ENCODE data around the gene PCNX2.
A peak's percentile ranks its signal among the peaks of the same experiment; 100 is the strongest.
"Not testable (repeated sequence)": the region's sequence is repeated elsewhere in the genome, so short reads cannot be mapped to it uniquely, and the experiment has no call there.

PCNX2 gene

DNA sequence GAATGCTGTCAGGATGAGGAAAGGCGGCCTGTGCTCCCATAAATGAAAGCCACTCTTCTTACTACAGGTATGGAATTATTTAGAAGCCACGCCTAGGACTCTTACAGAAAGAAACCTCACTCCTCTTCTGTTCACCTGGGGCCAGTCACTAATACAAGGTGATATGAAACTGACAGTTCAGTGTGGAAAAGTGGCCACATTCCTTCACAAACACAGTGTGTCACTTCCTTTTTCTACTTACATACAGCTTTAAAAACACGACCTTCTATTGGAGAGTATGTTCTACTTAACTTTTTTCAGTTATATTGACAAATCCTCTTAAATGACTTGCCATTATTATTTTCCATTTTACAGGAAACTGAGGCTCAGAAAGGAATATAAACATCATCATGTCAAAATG, 163.1 kb downstream of the PCNX2 start:
- TF ChIP-seq CTCF (IDR thresholded peaks at IDR 0.05; ENCODE audit: insufficient read depth, low read depth, low read length, missing control alignments) = no peak
- DNase-seq (ENCODE audit: low read depth) = no peak
- no peak overlapping the region for H3K4me3 ChIP-seq (ENCODE audit: low read length)

GRCh38 chr1:233129031-233129430, 166.5 kb downstream of the PCNX2 start:
- not testable (repeated sequence) for DNase-seq (ENCODE audit: low read depth)

GRCh38 chr1:233127157-233127556, 168.4 kb downstream of the PCNX2 start:
- DNase-seq (ENCODE audit: low read depth) = peak; percentile 61
- H3K4me3 ChIP-seq (ENCODE audit: low read length) = no peak overlapping the region
- no peak for TF ChIP-seq CTCF (IDR thresholded peaks at IDR 0.05; ENCODE audit: insufficient read depth, low read depth, low read length, missing control alignments)

More at GRCh38 chr1:233129031-233129430, 166.5 kb downstream of the PCNX2 start:
- not testable (repeated sequence) for H3K4me3 ChIP-seq (ENCODE audit: low read length)

DNA sequence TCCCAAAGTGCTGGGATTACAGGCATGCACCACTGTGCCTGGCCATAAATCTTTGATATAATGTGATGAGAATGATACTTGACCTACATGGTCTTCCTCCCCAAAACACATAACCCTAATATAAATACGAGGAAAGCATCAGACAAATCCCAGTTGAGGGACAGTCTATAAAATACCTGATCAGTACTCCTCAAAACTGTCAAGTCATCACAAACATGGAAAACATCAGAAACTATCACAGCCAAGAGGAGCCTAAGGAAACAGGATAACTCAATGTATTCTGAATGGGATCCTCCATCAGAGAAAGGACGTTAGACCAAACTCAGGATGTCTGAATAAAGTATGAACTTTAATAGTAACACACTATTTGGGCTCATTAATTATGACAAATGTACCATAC, 172.7 kb downstream of the PCNX2 start:
- no peak for DNase-seq (ENCODE audit: low read depth)
- TF ChIP-seq CTCF (IDR thresholded peaks at IDR 0.05; ENCODE audit: insufficient read depth, low read depth, low read length, missing control alignments) = no peak
- H3K4me3 ChIP-seq (ENCODE audit: low read length) = no peak overlapping the region

- no peak for DNase-seq (ENCODE audit: low read depth)
- no peak overlapping the region for H3K4me3 ChIP-seq (ENCODE audit: low read length)
- TF ChIP-seq CTCF (IDR thresholded peaks at IDR 0.05; ENCODE audit: insufficient read depth, low read depth, low read length, missing control alignments) = no peak
Measured at GRCh38 chr1:233121947-233122559, 173.5 kb downstream of the PCNX2 start.

DNA sequence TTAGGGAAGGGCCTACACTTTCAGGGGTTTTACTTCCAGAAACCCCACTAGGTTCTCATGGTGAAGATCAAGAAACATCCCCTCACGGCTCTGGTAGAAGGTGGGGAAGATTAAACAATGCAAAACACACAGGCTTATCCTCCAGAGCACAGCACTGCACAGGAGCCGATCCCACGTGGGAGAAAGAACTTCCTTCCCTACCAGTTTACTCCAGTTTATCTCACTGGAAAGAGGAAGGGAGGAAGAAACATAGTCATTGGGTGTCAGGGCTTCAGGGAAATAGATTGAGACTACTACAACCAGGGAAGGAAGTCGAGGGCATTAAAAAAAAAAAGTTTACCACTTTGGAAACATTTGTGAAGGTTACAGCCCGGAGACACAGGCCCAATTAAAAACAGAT, 180.7 kb downstream of the PCNX2 start:
- H3K4me3 ChIP-seq (ENCODE audit: low read length) = no peak overlapping the region
- TF ChIP-seq CTCF (IDR thresholded peaks at IDR 0.05; ENCODE audit: insufficient read depth, low read depth, low read length, missing control alignments) = no peak
- DNase-seq (ENCODE audit: low read depth) = no peak

DNA sequence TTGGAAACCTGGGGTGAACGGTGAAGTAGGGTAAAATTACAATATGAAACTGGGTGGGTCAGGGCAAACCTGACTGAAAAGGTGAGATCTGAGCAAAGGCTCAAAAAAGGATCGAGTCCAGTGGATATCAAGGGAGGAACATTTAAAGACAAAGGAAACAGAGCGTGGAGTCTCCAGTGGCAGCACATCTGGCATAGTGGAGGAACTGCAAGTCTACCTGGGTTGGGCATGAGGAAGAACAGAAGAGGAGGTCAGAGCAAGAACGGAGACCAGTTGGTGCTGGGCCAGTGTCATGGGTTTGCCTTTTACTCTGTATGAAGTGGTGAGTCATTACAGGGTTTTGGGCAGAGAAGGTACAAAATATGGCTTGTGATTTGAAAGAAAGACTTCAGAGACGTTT, 181.4 kb downstream of the PCNX2 start:
- peak; percentile 70 for DNase-seq (ENCODE audit: low read depth)
- H3K4me3 ChIP-seq (ENCODE audit: low read length) = no peak overlapping the region
- peak; percentile 15 for TF ChIP-seq CTCF (IDR thresholded peaks at IDR 0.05; ENCODE audit: insufficient read depth, low read depth, low read length, missing control alignments)

Data from epithelial cell of esophagus (primary cell).